OCI-M1 (cell line): ENCODE results near the gene CRYBG1.
A peak's percentile ranks its signal among the peaks of the same experiment; 100 is the strongest.
"Not testable (repeated sequence)": the region's sequence is repeated elsewhere in the genome, so short reads cannot be mapped to it uniquely, and the experiment has no call there.

Source experiments
- DNase-seq: peaks from one replicate; lab custom pipeline; 2025; lab: John Stamatoyannopoulos, UW

CRYBG1 gene

DNA sequence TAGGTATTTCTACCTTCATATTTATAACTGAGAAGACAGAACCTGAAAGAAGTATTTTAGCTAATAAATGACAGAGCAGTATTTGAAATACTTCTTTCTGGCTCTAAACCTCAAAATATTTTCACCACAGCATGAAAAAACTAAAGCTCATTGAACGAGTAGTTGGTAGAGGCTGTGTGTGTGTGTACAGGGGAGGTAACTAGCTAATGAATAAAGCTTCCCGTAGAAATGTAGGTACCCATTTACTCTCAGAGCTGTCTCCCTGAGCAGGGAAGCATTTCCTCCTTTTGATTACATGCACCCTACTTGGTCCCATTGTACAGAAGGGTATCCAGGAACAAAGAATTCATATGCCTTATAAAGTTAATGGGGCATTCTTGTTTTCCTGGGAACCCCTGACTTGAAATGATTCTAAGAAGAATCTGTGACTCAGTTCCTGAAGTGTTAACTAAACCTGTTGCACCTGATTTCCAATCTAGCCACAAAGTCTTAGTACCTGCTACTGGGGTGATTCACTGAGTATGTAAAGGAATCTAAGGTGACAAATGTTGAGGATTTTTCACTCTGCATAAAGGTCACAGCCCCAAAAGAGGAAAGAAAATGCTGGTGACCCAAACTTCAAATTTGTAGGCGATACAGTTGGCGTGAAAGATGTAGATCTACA lies 12.5 kb downstream of the CRYBG1 start:
- DNase-seq = no peak

DNA sequence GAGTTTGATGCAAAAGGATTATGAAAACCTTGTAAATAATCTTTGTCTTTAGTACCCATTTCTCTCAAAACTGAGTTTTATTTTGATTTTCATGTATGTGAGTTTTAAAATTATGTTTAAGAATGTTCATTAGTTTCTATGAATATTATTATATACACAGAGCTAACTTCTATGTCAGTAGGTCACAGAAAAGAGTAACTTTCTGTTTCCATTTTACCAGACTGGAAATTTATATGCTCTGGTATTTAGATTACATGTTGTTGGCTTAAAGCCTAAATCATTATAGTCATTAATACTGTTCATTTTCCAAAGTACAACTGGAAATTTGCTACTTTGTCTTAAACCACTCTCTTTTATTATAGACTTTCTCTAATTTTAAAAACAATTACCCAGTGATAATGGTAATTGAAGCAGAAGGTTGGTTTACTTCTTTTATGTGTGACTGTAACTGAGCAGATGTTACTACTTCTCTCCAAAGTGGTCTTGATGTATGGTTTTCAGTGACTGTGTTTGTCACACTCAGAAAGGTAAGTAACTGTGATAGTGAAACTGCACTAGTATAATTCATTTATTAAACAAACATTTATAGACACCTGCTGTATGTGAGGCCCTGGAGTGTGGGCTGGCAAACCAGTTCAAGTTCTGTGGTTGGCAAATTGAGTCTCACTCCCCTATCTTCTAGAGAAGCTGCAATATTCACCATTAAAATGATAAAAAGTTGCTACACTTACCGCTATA lies 13.2 kb downstream of the CRYBG1 start:
- DNase-seq = no peak

DNA sequence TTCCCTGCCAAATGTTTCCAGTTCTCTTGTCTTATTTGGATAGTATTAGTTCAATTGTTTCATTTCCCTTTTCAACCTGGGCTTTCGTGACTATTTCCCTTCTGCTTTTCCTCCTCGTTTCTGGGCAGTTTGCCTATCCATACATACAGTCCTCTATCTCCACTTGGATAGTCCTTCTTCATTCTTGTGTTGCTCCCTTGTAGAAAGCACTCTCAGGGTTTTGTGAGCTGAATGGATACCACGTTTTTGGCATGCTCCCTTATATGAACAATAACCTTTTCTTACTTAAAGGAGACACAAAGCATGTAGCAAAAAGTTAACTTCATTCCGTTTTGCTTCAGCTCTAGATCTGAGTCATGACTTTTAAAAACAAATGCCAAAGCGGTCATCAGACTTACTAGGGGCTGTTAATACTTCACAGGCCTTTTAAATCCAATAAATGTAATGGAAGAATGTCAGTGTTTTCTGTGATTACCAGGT lies 16.6 kb downstream of the CRYBG1 start:
- DNase-seq = peak; percentile 30

DNA sequence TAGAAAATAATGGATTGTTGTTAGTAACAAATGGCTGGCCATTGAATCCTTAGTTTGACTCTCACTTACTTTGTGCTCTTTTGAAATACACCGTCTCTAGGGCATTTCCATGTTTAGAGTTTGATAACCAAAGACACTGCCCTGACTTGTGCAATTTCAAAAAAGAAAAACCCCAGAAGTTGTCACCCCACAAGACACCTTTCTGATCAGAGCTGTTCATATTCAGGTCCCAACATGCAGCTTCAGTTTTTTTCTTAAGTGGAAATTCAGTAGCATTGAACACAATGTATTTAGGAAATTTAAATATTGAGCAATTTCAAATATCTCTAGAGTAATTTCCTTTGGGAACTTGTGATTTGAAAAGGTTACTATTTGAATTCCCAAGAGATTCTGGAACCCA lies 19.4 kb downstream of the CRYBG1 start:
- no peak for DNase-seq

DNA sequence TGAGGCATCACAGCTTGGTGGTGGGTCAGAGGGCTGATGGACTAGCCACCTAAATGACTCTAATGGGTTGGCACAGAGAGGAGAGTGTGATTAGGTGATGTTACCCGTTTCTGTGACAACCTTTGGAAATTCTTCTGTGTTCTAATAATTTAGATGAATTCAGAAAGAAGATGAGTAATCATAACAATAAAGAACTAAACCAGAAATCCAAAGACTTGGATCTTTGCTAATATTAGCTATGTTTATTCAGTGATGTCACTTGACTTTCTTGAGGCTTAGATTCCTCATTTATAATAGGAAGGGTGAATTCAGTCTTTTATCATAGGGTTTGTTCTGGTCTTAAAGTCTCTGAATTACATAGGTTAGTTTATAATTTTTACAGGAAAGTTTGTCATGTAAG lies 19.9 kb downstream of the CRYBG1 start:
- DNase-seq = no peak

DNA sequence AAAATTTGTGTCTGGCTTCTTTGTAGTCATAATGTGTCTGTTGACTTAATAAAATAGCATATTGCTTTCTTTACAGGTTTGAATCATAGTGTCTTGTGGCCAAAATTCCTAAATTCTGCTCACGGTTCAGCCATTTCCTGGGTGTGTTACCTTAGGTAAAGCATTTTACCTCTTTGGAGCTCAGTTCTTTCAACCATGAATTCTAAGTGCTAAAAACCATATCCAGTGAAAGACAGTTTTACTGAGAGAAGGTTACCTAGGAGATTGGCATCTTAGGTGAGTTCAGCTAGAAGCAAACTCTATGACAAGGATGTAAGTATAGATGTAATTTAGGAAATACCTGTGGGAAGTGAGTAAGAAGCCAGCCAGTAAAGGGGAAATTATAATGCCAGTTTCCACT lies 20.7 kb downstream of the CRYBG1 start:
- DNase-seq = no peak

DNA sequence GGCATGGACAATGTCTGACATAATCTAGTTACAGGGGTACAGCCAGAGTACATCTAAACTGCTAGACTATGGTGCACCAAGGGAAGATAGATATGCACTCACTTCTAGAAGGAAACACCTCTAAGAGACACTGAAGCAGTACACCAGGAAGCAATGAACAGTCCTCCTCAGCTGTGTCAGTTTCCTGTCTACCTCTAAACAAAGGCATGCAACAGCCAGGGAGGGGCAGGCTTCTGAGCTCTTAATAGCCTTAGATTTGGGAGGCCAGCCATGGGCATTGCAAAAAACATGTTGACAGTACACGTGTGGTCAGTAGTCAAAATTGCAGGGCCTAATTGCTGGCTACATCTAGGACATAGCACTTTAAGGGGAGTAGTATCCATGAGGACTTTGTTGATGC lies 21.4 kb downstream of the CRYBG1 start:
- DNase-seq = no peak

DNA sequence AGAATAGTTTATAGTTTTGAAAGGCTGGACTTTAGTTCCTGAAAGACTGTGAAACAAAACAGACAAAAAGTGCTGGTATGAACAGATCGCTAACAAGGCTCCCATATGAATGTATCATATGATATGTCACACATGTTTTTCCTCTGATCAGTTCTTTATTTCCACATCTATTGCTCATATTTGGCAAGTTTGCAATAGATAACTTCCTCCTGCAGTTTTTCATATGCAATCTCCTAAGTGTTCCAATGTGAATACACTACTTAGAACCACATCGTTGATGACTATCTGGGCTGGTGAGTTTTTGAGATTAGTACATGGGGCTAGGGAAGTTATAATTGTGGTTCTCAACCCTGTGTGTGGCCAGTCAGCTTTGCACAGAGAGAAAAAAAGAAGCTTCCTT lies 23.1 kb downstream of the CRYBG1 start:
- DNase-seq = peak; percentile 40

DNA sequence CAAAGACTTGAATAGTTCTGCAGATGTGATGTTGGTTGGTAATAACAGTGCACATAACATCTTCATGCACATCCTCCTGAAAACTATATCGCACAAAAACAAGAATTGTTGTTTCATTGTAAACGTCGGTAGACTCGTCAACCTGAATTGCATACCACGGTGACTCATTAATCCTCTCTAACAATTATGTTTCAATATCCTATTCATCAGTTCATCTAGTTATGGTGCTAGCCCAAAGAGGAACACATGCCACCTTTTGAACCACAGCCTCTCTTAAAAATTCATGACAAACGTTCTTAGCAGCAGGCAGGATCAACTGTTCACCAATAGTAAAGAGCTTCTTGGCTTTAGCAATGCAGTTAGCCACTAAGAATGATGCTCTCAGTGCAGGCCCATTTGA lies 25.0 kb downstream of the CRYBG1 start:
- no peak for DNase-seq

DNA sequence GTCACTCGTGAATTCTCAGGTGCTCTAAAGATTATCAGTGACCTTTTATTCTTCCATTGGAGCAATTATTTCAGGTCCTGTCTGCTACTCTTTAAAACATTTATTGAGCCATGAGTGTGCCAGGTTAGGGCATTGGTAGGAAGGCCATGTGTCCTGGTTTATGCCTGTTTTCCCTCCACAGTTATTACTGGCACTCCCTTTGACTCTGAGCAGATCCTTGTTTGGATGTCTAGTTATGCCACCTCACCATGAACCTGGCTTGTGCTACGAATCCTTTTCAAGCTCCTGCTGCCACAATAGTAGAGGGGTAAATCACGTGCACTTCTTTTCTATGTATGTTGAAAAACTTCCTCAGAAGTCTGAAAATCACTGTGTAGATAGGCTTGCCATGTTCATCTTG lies 27.4 kb downstream of the CRYBG1 start:
- no peak for DNase-seq

DNA sequence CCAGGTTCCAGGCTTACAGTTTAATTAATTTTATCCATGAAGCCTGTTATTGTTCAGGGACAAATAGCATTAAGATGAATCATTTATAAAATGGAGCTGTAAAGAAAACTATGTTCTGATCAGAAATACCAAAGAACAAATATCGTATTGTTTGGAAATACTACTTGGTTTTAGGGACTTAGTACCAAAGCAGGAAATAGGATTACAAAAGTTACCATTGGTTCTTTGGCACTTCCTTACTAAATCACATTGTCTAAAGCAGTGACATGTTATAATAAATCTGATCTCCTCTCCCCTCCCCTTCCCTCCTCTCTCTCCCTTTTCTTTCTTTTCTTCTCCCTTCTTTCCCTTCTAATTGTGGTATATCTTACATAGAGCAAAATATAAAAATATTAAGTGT lies 29.6 kb downstream of the CRYBG1 start:
- DNase-seq = no peak

DNA sequence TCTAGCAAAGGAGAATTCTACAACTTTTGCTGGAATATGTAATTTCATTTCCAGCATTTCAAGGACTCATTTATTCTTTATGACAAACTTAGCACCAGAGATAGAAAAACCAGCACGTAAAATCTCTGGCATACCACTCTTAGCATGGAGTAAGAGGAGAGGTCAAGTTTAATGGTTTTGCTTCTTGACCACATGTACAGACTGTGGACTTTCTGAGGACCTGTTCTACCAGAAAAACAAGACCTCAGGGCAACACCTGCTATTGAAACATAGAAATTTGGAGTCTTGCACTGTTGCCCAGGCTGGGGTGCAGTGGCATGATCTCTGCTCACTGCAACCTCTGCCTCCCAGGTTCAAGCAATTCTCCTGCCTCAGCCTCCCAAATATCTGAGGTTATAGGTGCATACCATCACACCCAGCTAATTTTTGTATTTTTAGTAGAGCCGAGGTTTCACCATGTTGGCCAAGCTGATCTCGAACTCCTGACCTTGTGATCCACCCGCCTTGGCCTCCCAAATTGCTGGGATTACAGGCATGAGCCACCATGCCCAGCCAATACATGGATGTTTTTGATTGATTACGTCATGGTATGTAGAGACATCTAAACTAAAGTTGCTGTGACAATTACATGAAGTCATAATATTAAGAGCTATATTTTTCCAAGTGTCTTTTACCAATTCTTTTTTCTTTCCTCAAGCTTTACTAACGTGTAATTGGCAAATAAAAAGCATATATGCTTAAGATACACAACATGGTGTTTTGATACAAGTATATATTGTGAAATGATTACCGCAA lies 36.1 kb downstream of the CRYBG1 start:
- no peak for DNase-seq

DNA sequence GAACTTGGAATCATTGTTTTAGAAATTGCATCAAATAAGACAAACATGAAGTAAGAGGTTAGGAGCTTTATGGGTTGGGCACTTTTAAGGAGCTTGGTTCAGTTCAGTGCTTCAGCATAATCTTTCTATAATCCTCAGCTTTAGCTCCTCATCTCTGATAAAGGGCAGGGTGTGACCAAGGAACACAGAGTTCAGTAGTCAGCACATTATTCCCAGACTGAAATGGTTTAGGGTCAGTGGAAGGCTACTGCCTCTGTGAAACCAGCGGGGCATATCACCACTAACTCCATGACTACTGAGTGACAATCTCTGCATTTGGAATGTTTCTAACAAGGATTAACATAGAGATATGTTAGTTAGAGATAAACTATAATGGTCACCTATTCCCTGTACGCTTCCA lies 36.9 kb downstream of the CRYBG1 start:
- DNase-seq = no peak

DNA sequence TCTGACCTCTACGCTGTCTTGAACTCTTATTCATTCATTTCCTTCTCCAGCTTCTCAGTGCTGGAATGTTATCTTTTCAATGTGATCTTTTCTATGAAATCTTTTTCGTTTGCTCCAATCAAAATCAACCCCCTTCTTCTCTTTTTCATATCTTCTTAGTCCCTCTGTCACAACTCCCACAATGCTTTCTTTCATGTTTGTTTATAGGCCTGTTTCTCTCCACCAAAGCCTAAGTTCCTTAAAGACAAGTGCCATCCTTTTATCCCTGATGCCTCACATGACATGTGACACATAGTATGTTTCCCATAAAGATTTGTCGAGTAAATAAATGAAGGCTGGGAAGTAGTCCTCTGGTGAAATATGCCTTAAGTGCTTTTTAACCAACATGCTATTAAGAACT lies 38.1 kb downstream of the CRYBG1 start:
- DNase-seq = peak; percentile 65

DNA sequence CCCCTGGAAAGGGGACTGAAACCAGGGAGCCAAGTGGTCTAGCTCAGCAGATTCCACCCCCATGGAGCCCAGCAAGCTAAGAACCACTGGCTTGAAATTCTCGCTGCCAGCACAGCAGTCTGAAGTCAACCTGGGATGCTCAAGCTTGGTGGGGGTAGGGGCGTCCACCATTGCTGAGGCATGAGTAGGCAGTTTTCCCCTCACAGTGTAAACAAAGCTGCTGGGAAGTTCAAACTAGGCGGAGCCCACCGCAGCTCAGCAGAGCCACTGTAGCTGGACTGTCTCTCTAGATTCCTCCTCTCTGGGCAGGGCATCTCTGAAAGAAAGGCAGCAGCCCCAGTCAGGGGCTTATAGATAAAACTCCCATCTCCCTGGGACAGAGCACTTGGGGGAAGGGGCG lies 44.5 kb downstream of the CRYBG1 start:
- DNase-seq = not testable (repeated sequence)

DNA sequence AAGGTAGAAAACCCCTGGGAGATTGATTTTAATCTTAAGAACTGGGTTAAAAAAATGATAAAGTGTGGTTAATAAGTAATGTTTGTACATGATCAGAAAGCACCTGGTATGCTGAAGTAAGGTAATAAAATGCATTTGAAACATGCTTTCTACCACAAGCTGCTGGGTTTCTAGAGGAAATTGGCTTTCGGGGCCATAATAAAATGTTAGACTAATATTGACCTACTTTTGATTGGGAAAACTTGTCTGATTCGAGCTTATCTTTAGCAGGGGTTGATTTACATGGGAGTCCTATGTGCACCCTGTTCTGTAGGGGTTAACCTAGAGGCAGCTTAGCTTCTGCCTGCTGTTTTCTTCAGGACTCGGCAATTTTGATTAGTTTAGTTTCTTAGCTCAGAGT lies 50.5 kb downstream of the CRYBG1 start:
- no peak for DNase-seq

DNA sequence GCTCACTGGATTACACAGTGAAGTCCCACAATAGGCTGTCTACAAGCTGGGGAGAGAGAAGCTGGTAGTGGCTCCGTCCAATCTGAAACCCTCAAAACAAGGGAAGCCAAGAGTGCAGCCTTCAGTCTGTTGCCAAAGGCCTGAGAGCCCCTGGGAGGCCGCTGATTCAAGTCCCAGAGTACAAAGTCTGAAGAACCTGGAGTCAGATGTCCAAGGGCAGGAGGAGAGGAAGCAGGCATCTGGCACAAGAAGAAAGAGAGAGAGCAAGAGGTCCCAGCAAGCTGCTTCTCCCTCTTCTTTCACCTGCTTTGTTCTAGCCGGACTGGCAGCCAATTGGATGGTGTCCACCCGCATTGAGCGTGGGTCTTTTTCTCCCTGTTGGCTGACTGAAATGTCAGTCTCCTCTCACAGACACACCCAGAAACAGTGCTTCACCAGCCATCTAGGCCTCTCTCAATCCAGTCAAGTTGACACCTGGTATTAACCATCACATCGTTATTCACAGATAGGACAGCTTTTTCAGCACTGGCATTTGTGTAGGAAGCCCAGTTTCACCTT lies 51.2 kb downstream of the CRYBG1 start:
- DNase-seq = no peak

DNA sequence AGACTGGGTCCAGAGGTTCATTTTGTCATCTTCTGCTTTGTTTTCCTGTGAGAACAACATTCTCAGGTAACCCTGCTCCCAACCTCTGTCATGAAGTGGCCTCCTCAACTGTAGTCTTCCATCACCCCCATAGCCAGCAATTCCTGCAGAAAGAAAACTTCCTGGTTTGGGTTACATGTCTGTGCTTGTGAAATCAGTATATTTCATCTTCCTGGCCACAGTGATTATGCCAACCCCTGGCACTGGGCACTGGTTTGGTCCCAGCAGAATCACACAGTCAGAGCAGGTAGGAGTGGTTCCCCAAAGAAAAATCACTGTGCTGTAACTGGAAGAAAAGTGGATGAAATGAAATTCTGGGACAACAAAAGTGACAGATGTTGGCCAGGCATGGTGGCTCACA lies 52.5 kb downstream of the CRYBG1 start:
- no peak for DNase-seq

DNA sequence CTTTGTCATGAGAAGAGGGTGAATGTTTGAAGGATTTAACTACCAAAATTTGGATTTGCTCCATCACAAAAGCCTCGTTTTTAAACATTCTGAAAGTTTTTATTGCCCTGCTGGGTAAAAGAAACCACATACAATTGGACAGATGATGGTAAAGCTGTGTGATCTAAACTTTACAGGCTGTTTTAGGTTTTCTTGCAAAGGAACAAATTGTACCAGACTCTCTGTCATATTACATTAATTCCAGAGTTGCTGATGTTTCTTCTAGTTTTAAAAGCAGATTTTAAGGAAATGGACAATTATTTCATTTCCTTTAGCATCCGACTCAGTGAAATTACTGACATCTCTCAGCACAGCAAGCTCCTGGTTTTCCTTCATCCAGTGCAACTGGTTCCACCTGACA lies 53.2 kb downstream of the CRYBG1 start:
- DNase-seq = no peak

DNA sequence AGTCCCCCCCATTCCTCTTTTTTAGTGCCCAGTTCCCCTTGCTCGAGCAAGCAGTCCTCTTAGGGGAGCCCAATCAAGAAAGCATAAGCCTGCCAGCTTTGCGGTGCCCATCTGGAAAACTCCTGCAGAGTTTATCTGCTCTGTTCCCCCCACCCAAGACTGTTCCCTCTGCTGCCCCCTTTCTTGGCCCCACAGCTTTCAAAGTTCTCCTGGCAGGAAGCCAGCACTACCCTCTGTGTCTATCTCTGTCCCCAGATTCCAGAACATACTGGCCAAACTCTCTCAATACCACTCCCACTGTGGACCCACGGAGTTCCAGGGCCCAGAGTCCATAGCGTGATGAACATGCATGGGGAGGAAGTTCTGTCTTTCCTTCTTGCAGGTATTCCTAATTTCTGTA lies 55.4 kb downstream of the CRYBG1 start:
- DNase-seq = no peak

DNA sequence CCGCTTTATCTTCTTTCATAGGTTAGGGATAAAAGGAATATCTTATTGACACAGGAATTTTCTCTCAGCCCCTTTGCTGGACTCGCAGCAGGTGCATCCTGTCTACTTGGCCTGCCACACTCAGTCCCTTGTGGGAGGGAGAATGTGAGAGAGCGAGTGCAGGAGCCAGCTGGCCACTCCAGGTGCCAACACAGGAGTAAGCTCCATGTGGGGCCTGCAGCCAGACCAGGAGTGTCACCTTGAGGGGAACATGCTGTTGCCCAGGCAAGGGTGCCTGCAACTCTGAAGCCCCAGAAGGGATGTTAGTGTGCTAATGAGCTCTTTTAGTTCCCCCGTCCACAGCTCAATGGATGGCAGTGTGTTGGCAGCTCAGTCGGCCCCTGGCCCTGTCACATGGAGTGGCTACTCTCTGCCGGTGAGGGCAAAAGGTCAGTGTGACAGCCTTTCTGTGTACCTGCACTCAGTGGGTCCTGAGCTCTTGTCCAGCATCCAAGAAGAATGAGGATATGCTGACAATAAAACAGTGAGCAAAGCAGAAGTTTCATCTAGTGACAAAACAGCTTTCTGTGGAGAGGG lies 57.1 kb downstream of the CRYBG1 start:
- no peak for DNase-seq

DNA sequence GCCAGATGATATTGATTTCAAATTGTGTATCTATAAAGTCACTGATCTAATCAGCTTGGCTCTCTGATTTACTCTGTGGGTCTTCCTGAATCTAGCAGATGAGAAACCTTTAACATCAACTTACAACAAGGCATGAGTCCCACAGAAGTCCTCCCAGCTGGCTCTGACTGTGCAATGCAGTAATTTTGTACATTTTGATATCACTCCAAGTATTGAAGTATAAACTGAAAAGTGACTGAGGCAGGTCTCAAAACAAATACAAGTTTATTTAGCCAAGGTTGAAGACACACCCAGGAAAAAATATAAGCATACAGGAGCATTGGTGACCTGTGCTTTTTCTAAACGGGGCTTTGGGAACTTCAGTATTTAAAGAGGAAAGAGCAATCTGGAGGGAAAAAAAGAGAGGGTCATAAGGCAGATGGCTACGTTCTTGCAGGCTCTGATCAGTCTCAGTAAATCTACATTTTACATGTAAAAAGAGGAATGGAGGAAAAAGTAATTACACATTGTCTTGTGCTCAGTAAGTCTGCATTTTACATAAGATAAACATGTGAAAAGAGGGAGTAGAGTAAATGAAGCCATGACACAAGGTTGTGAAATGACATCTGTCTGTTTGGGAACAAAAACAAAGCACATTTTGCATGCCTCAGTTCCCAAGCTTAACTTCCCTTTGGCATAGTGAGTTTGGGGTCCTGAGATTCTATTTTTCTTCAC lies 59.5 kb downstream of the CRYBG1 start:
- no peak for DNase-seq
